H1 (cell line): ENCODE data around the gene DNLZ. TPM values are rescaled to one million over a fixed set of nuclear protein-coding genes. Genes with fewer than 3 reads are reported as not detected.

Source experiments
- ATF3 ChIP-seq: IDR thresholded peaks from 2 replicates; pipeline ENCODE4 v1.6.1; 2011; ENCODE audit warnings: low read depth, mild to moderate bottlenecking, low read length; ENCODE audit not compliant: insufficient read depth
- CBX5 ChIP-seq: fragments of 300-800, 300-1000 bp; sonication (generic); IDR thresholded peaks from 2 replicates; pipeline ENCODE4 v1.7.1; 2016; ENCODE audit warnings: antibody characterized with exemption, low read length, low read depth
- CHD7 ChIP-seq: fragments of 300-600 bp; sonication (generic); IDR thresholded peaks from 2 replicates; pipeline ENCODE4 v1.7.1; 2012; ENCODE audit warnings: low read length, moderate library complexity, mild to moderate bottlenecking, inconsistent platforms; ENCODE audit not compliant: insufficient replicate concordance
- EZH2 ChIP-seq: fragments of 200-600 bp; sonication (generic); IDR thresholded peaks from 2 replicates; pipeline ENCODE4 v1.7.1; 2012; ENCODE audit warnings: low read depth, mild to moderate bottlenecking, moderate library complexity, low read length, inconsistent platforms; ENCODE audit not compliant: severe bottlenecking
- KDM4A ChIP-seq: IDR thresholded peaks from one replicate; pipeline ENCODE4 v1.7.1; 2012; ENCODE audit warnings: low read depth, mild to moderate bottlenecking, moderate library complexity, low read length, inconsistent platforms; ENCODE audit not compliant: severe bottlenecking
- MAX ChIP-seq: IDR thresholded peaks from 2 replicates; pipeline ENCODE4 v1.6.1; 2012; ENCODE audit warnings: inconsistent platforms
- SRF ChIP-seq: IDR thresholded peaks from 2 replicates; pipeline ENCODE4 v1.6.1; 2011; ENCODE audit warnings: mild to moderate bottlenecking, low read depth, low read length, moderate library complexity
- TAF1 ChIP-seq: IDR thresholded peaks from 2 replicates; pipeline ENCODE4 v1.6.1; 2011; ENCODE audit warnings: mild to moderate bottlenecking, low read depth, low read length
- TEAD4 ChIP-seq: IDR thresholded peaks from 2 replicates; pipeline ENCODE4 v1.6.1; 2012; ENCODE audit warnings: low read depth, low read length, inconsistent platforms, mixed read lengths
- polyA plus RNA-seq, 7 experiments: library from polyadenylated mRNA; depleted of rRNA in 3 of 7; stranded (reverse) in 5 of 7; unstranded in 2 of 7; fragments of >200 nt in 5 of 7; fragments of 200-250 nt in 2 of 7; gene quantifications; 1 replicate in 5 of 7; 2 replicates in 1 of 7; 4 replicates in 1 of 7; pipeline versions ENCODE4 v1.2.1 to v1.2.3, GENCODE V29; 2011 to 2013; ENCODE audit warnings: missing spikeins in 2 of 7, mixed read lengths in 2 of 7
- total RNA-seq: library from RNA; stranded (reverse); fragmentation: NEBNext Ultra II Directional; extraction: Animal tissue kit (Norgen Biotek cat#: 25700); gene quantifications from 2 replicates; pipeline ENCODE4 v1.2.1, GENCODE V29; 2021

DNLZ gene
- total and polyA plus RNA-seq, 2 of the 8 experiments (the other 6 are each of a cell fraction or from before 2014, with no cell fraction given) = 11.6 to 17.9 TPM

- TF ChIP-seq CHD7 (no peak), MAX (no peak), TEAD4 (no peak), KDM4A (no peak), TAF1 (no peak), EZH2 (no peak), SRF (no peak), ATF3 (no peak), CBX5 (no peak)
Measured at GRCh38 chr9:136367296-136368145, 4.0 kb upstream of the DNLZ start (continued).
